Endothelial cell of umbilical vein (primary cell): ENCODE measurements around the gene TTI1. TPM values are rescaled to one million over a fixed set of nuclear protein-coding genes. Genes with fewer than 3 reads are reported as not detected.

ENCODE experiments used
- BruUV-seq: library from RNA; stranded (reverse); fragments of 400-500 nt; replicated peaks from 2 replicates; lab custom pipeline; 2021; lab: Mats Ljungman, UMichigan
- CTCF ChIA-PET: fragments of 300-600, 350-600 bp; sonication (Branson Sonifier 250); formaldehyde crosslinking; loops from one replicate; lab custom pipeline; 2021; ENCODE audit warnings: antibody characterized with exemption, inconsistent platforms; lab: Charles Lee
- POLR2A ChIA-PET: fragments of 300-600, 350-600 bp; sonication (Branson Sonifier 250); formaldehyde crosslinking; loops from one replicate; lab custom pipeline; 2021; ENCODE audit warnings: antibody characterized with exemption, inconsistent platforms; lab: Charles Lee
- DNase-seq: peaks from one replicate; pipeline ENCODE4 v3.0.0-alpha.2; 2011; ENCODE audit warnings: low read depth, low spot score
- FAIRE-seq: peaks from 2 replicates; lab custom pipeline; 2011; peaks lifted over from hg19 to GRCh38; lab: Jason Lieb, UNC
- H2AFZ ChIP-seq: 2 replicates; pipeline ENCODE4 v1.6.0; 2012; ENCODE audit warnings: low read depth, low read length, control low read depth, inconsistent platforms
- H3K27ac ChIP-seq: 2 replicates; pipeline ENCODE4 v1.5.1; 2011; ENCODE audit warnings: low read depth, mild to moderate bottlenecking, control low read depth, low read length, moderate library complexity; ENCODE audit not compliant: insufficient read depth
- H3K27me3 ChIP-seq, 2 experiments: 2 replicates each; pipeline versions ENCODE4 v1.6.0 to v1.6.1; 2011; ENCODE audit warnings: low read length in 2 of 2, mixed read lengths in 1 of 2; ENCODE audit not compliant: control insufficient read depth in 2 of 2, insufficient read depth in 2 of 2
- H3K36me3 ChIP-seq, 2 experiments: 2 replicates in 1 of 2; 3 replicates in 1 of 2; pipeline ENCODE4 v1.5.1; 2011; ENCODE audit warnings: low read length in 2 of 2, mild to moderate bottlenecking in 1 of 2, moderate library complexity in 1 of 2; ENCODE audit not compliant: control insufficient read depth in 2 of 2, insufficient read depth in 2 of 2; ENCODE audit errors: extremely low read depth in 1 of 2
- H3K4me1 ChIP-seq: 3 replicates; pipeline ENCODE4 v1.5.1; 2011; ENCODE audit warnings: mild to moderate bottlenecking, low read length; ENCODE audit not compliant: control insufficient read depth, insufficient read depth; ENCODE audit errors: extremely low read depth
- H3K4me2 ChIP-seq: 2 replicates; pipeline ENCODE4 v1.6.1; 2011; ENCODE audit warnings: low read length, control low read depth, mixed read lengths; ENCODE audit not compliant: insufficient read depth
- H3K4me3 ChIP-seq, 3 experiments: fragments of 200-600 bp in 1 of 3; sonication (generic), shearing (Covaris generic) in 1 of 3; replicated peaks in 1 of 3; 2 replicates each; pipeline ENCODE4 v1.5.1; 2011 to 2016; ENCODE audit warnings: control low read depth in 3 of 3, low read length in 3 of 3, mild to moderate bottlenecking in 2 of 3, inconsistent platforms in 1 of 3, low read depth in 1 of 3, moderate library complexity in 1 of 3; ENCODE audit not compliant: insufficient read depth in 1 of 3
- H3K79me2 ChIP-seq: 2 replicates; pipeline ENCODE4 v1.6.0; 2012; ENCODE audit warnings: low read length, inconsistent platforms; ENCODE audit not compliant: control insufficient read depth, insufficient read depth
- H3K9ac ChIP-seq: replicated peaks from 2 replicates; pipeline ENCODE3; 2011; ENCODE audit warnings: low read length, control low read depth; ENCODE audit not compliant: insufficient read depth; ENCODE audit errors: extremely low read depth
- H3K9me1 ChIP-seq: replicated peaks from 3 replicates; pipeline ENCODE4 v1.6.0; 2011; ENCODE audit warnings: mild to moderate bottlenecking, low read length; ENCODE audit not compliant: control insufficient read depth, insufficient read depth; ENCODE audit errors: extremely low read depth
- H3K9me3 ChIP-seq: replicated peaks from 2 replicates; pipeline ENCODE4 v1.5.1; 2012; ENCODE audit warnings: low read length, inconsistent platforms; ENCODE audit not compliant: control insufficient read depth, insufficient read depth
- H4K20me1 ChIP-seq: replicated peaks from 2 replicates; pipeline ENCODE3; 2011; ENCODE audit warnings: mild to moderate bottlenecking, low read length; ENCODE audit not compliant: control insufficient read depth, insufficient read depth; ENCODE audit errors: extremely low read depth
- CTCF ChIP-seq, 2 donors: IDR thresholded peaks; 1 replicate in 1 of 2; 2 replicates in 1 of 2; pipeline ENCODE4 v1.5.1; 2011; ENCODE audit warnings: low read length in 2 of 2, mild to moderate bottlenecking in 2 of 2, moderate library complexity in 2 of 2, control low read depth in 1 of 2, inconsistent platforms in 1 of 2, low read depth in 1 of 2; ENCODE audit not compliant: insufficient read depth in 1 of 2; ENCODE audit errors: extremely low read depth in 1 of 2
- EZH2 ChIP-seq: IDR thresholded peaks from 2 replicates; pipeline ENCODE4 v1.6.1; 2012; ENCODE audit warnings: borderline replicate concordance, low read depth, mild to moderate bottlenecking, moderate library complexity, low read length, inconsistent platforms; ENCODE audit not compliant: severe bottlenecking
- FOS ChIP-seq: IDR thresholded peaks from 2 replicates; pipeline ENCODE4 v1.6.1; 2011; ENCODE audit warnings: mild to moderate bottlenecking, low read length, moderate library complexity, borderline replicate concordance; ENCODE audit not compliant: insufficient read depth
- GATA2 ChIP-seq: IDR thresholded peaks from 2 replicates; pipeline ENCODE4 v1.7.0; 2011; ENCODE audit warnings: low read depth, mild to moderate bottlenecking, moderate library complexity, mixed read lengths, low read length; ENCODE audit not compliant: insufficient read length, insufficient read depth
- JUN ChIP-seq: IDR thresholded peaks from 2 replicates; pipeline ENCODE4 v1.6.1; 2011; ENCODE audit warnings: borderline replicate concordance, low read depth; ENCODE audit not compliant: insufficient read length, insufficient read depth
- dilution Hi-C: fragments of 300-500 bp; cut with MboI; formaldehyde crosslinking; loops from one replicate; pipeline ENCODE4 v1.15.0; 2019; ENCODE audit warnings: low sequenced_read_pairs; ENCODE audit not compliant: extremely low pct_ligation_motif_present
- intact Hi-C: fragments of 100-400 bp; cut with micrococcal nuclease; formaldehyde crosslinking; loops from one replicate; pipeline ENCODE4 v1.10.0; 2022
- polyA plus RNA-seq, 4 experiments: library from polyadenylated mRNA; depleted of rRNA in 3 of 4; stranded (reverse) in 3 of 4; unstranded in 1 of 4; fragments of >200 nt; gene quantifications; 2 replicates each; pipeline versions ENCODE4 v1.2.1 to v1.2.3, GENCODE V29; 2011 to 2012; ENCODE audit warnings: missing spikeins in 1 of 4
- total RNA-seq: library from RNA; stranded (reverse); gene quantifications from 2 replicates; pipeline ENCODE4 v1.2.3, GENCODE V29; 2021

The TTI1 gene
- total and polyA plus RNA-seq, 2 donors (not counting 3 experiments of a cell fraction or from before 2014, with no cell fraction given), result 13.2 to 23.2 TPM

GRCh38 chr20:37939701-37940560 is 93.3 kb downstream of the TTI1 start:
- no TSS peak for BruUV-seq
- no peak overlapping the region for H3K27ac ChIP-seq
- H2AFZ ChIP-seq, result no peak overlapping the region
- intact Hi-C loops, result no loop called here
- FAIRE-seq (no peak), DNase-seq (no peak)
- H3K9me1 ChIP-seq, result no peaks in the 10 kb centered on the region
- H3K4me1 ChIP-seq, result no peaks in the 10 kb centered on the region
- dilution Hi-C loops, result no loop called here
- POLR2A ChIA-PET, result no interaction called here
- no peak overlapping the region for H3K4me2 ChIP-seq
- no peaks in the 10 kb centered on the region for H3K36me3 ChIP-seq
- H3K9ac ChIP-seq, result no peak overlapping the region
- TF ChIP-seq EZH2 (no peak), CTCF (IDR thresholded peaks at IDR 0.05; ENCODE audit: extremely low read depth in 1 of 2, insufficient read depth in 1 of 2, low read depth in 1 of 2, low read length in 2 of 2) (no peak)
- no peaks in the 10 kb centered on the region for H3K27me3 ChIP-seq
- no peaks in the 10 kb centered on the region for H3K79me2 ChIP-seq
- no peak overlapping the region for H3K4me3 ChIP-seq
- H3K9me3 ChIP-seq, result no peaks in the 10 kb centered on the region
- no peaks in the 10 kb centered on the region for H4K20me1 ChIP-seq
- CTCF ChIA-PET, result no interaction called here

- intact Hi-C loops, result no loop called here
- H3K4me1 ChIP-seq, result no peaks in the 10 kb centered on the region
- no peak overlapping the region for H3K27ac ChIP-seq
- H2AFZ ChIP-seq, result no peak overlapping the region
- no peak for DNase-seq
- H3K9me3 ChIP-seq, result no peaks in the 10 kb centered on the region
- no peak overlapping the region for H3K4me2 ChIP-seq
- H4K20me1 ChIP-seq, result no peaks in the 10 kb centered on the region
- dilution Hi-C loops, result no loop called here
- FAIRE-seq, result no peak
- no peak for TF ChIP-seq FOS
- TF ChIP-seq JUN, result no peak
- TF ChIP-seq GATA2, result no peak
- no peaks in the 10 kb centered on the region for H3K9me1 ChIP-seq
- BruUV-seq, result no TSS peak
- H3K36me3 ChIP-seq, result no peaks in the 10 kb centered on the region
- H3K79me2 ChIP-seq, result no peaks in the 10 kb centered on the region
- no peaks in the 10 kb centered on the region for H3K27me3 ChIP-seq
- POLR2A ChIA-PET, result interaction anchor here (0.5 kb wide), 1 partner anchor 838 kb away, joined by 3 read pairs; no protein-coding TSS in a partner anchor
- H3K9ac ChIP-seq, result no peak overlapping the region
- no peak overlapping the region for H3K4me3 ChIP-seq
- CTCF ChIA-PET, result interaction anchor here (1.1 to 1.2 kb wide), 2 partner anchors 12 to 54 kb away, joined by 4 to 5 read pairs; no protein-coding TSS in a partner anchor
Measured at GRCh38 chr20:37938954-37939353, 94.3 kb downstream of the TTI1 start.
